Stimulated activated CD4-positive, alpha-beta T cell treated with anti-CD3 and anti-CD28 coated beads, Interleukin-2, amount 100 ng/mL, for 4 hours (primary cell): Measurements from ENCODE around the gene MYCBP2.
"Not testable (repeated sequence)": the region's sequence is repeated elsewhere in the genome, so short reads cannot be mapped to it uniquely, and the experiment has no call there.

Experiments
- DNase-seq: peaks from one replicate; pipeline ENCODE4 v3.0.0-alpha.2; 2020; ENCODE audit warnings: low read depth

MYCBP2 gene

DNA sequence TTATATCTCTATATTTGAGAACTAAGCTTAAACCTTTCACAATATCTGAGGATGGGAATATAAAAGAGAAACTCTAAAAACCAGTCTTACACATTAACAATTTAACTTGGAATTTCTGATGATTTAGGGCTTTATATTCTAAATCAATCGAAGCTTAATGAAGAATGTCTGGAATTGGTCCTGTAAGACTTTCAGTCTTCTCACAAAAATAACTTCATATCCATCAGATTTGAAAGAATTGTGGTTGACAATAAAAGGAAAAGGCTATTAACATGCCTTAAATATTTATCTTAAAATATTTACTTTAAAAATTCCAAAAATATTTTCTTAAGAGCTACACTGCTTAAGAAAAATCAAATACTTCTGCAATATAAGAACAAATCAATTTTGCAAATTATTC lies 27.3 kb downstream of the MYCBP2 start:
- DNase-seq = no peak

DNA sequence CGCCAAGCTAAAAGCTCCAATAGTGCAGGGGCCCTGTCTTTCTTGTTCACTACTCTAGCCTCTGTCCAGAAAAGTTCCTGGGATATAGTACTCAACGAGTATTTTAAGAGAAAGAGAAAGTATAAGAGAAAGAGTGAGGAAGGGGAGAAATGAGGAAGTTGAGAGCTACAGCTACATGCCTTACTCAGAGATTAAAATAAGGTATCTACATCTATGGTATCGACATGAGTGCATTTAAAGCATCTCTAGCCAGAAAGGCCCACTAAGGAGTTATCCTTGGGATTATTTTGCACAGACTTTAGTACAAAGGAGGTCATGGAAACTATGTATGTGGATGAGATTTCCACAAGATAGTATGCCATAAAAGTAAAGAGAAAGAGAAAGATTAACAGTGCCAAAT lies 28.5 kb downstream of the MYCBP2 start:
- no peak for DNase-seq

DNA sequence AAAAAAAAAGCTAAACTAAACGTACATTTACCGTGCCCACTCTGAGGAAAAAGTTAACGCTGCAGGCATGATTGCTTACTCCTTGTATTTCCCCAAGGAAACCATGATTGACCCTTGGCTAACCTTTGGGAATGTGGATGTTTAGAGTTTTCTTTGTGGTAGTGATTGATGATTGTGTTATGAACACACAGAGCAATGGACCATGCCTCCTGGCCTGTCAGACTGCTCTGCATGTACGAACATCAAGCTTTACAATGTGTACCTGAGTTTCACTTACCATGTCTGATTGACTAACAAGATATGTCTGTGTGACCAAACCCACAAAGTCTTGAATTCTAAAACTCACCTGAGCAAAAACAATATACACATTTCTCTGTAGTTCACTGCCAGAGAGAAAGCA lies 35.1 kb downstream of the MYCBP2 start:
- DNase-seq = no peak

DNA sequence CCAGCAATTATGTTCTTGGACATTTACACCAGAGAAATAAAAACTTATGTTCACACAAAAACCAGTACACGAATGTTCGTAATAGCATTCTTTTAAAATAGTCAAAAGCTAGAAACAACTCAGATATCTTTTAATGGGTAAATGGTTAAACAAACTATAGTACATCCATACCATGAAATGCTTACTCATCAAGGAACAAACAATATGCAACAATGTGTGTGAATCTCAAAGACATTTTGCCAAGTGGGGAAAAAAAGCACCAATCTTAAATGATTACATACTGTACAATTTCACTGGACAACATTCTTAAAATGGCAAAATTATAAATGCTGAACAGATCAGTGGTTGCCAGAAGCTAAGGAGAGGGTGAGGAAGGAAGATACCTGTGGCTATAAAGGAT lies 36.6 kb downstream of the MYCBP2 start:
- DNase-seq = no peak

DNA sequence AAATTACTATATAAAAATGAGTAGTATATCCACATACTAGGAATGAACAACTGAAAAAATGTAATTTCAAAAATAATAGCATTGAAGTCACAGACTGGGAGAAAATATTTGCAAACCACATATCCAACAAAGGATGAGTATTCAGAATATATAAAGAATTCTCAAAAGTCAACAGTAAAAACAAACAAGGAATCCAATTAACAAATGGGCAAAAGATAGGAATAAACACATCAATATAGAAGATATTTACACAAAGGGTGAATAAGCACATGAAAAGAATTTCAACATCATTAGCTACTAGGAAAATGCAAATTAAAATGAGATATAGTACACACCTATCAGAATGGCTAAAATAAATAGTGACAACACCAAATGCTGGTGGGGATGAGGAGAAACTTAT lies 37.0 kb downstream of the MYCBP2 start:
- no peak for DNase-seq

DNA sequence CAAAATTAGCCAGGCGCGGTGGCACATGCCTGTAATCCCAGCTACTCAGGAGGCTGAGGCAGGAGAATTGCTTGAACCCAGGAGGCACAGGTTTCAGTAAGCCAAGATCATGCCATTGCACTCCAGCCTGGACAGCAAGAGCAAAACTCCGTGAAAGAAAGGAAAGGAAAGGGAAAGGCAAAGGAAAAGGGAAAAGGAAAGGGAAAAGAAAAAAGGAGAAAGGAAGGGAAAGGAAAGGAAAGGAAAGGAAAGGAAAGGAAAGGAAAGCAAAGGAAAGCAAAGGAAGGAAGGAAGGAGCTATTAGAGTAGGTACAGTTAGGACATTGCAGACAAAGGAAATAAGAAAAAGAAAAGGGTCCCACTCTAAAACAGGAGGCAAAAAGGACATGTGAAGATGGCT lies 41.3 kb downstream of the MYCBP2 start:
- not testable (repeated sequence) for DNase-seq

DNA sequence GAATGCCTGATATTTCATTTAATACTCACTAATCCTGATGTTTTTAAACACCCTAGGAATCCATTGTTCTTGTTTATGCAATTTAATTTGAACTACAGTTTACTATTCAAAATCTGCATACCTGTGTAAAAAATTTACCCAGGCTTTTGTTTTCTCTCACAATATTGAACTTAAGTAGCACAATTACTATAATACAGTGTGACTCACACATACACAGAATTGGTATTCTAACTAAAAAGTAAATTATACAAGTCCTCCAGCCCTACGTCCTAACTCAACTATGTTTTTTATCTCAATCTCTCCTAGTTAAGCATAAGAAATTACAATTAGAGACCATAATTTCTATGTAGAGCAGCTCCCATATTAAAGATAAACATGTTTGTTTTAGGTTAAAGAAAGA lies 41.8 kb downstream of the MYCBP2 start:
- no peak for DNase-seq

DNA sequence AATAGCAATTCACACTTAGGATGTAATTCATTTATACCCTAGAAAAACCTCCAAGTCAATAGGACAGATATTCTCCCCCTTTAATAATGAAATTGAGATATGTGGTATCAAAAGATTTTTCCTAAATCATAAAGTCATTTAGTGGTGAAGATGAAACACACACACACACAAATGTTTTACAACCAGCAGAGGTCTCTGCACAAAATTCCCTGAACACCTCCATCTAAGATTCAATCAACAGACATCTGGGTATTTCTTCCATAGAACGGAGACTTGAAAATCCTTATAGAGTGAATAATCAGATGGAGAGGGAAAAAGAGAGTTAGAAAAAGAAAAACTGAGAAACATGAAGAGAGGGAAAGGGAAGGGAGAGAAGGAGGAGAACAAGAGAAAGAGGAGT lies 52.8 kb downstream of the MYCBP2 start:
- DNase-seq = no peak

DNA sequence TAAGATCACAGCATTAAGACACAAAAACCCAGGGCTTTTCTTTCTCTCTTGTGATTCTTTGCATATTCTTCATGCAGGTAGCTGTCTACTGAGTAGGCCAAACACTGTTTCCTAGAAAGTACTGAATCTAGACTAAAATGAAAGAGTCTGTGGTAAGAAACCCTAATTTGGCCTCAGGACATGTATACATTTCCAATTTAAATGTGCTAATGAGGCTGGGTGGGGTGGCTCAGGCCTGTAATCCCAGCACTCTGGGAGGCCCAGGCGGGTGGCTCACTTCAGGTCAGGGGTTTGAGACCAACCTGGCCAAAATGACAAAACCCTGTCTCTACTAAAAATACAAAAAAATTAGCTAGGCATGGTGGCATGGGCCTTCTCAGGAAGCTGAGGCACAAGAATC lies 57.8 kb downstream of the MYCBP2 start:
- DNase-seq = no peak

DNA sequence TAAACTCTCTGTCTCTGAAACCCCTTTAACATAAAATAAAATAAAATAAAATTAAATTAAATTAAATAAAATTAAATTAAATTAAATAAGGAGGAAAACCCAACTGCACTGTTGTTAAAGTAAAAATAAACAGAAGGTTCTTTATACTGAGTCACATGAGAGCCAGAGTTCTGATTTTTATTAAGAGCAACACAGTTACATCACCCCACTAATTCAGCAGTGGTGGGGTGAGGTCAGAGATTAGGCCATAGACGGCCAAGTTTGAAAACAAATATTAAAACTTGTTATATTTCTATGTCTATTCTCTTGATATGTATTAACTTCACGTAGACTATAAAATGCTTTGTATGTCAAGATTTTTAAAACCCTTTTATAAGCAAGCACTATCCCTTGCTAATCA lies 59.5 kb downstream of the MYCBP2 start:
- DNase-seq = no peak

DNA sequence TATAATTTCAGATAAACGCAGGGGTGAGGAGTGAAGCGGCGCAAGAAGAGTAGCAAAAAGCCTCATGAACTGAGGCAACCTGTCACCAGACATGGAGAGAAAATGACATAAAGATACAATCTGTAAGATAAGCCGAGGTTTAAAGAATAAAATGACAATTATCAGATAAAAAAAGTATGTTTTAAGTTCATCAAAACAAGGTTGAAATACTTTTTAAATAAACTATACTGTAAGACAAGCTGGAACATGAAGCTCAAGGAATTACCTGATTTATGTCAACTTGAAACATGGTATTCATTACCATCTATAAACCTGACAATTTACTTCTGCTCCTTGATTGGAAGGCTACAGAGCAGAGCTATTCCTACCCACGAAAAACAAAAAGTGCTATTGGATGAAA lies 61.6 kb downstream of the MYCBP2 start:
- DNase-seq = no peak

DNA sequence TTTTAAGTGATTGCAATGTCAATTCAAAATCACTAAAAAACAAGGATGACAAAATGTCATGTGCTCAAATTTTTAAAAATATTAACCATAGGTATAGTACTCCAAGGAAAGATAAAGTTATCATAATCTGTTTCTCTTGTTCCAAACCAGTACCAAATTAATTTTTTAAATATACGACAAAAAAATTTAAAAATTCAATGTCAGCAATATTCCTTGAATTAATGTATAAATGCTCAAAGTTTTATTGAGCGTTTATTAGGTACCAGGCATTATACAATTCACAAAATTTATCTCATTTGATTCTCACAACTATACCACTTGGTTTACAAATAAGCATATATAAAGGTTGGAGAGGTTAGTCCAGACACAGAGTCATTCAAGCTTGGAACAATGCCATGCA lies 64.7 kb downstream of the MYCBP2 start:
- DNase-seq = no peak

DNA sequence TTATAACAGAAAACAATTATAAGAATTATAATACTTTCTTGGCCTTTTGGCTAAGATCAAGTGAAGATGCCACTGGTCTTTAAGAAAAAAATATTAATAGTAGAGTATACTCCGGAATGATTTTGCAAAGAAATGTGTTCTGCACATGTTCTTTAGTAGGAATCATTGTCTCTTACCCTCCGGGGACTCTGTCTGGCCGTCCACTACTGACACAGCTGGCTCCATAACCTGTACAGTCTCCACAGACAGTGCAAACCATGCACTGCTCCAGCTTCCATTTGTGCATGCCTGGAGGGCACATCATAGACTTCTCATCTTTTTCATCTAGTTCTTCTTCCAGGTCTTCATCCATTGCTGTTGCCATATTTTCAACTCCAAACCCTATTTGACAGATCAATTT lies 75.9 kb downstream of the MYCBP2 start:
- no peak for DNase-seq

DNA sequence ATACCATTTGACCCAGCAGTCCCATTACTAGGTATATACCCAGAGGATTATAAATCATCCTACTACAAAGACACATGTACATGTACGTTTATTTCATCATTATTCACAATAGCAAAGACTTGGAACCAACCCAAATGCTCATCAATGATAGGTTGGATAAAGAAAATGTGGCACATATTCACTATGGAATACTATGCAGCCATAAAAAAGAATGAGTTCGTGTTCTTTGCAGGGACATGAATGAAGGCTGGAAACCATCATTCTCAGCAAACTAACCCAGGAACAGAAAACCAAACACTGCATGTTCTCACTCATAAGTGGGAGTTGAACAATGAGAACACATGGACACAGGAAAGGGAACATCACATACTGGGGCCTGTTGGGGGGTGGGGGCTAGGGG lies 81.7 kb downstream of the MYCBP2 start:
- DNase-seq = not testable (repeated sequence)

DNA sequence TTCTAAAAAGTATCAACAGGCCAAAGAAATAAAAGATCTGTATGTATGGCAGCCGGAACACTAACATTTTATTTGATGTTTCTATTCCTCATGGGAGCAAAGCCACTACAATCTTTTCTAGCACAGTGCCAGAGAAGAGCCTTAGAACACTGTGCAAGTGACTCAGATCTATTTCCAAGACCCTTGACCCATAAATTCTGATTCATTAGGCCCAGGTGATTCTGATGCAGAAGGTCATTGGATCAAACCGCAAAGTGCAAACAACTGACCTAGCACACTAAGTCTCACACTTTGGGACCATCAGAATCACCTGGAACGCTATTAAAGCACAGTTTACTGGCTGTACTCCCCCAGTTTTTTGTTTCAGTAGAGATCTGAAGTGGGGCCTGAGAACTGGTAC lies 87.6 kb downstream of the MYCBP2 start:
- DNase-seq = no peak

DNA sequence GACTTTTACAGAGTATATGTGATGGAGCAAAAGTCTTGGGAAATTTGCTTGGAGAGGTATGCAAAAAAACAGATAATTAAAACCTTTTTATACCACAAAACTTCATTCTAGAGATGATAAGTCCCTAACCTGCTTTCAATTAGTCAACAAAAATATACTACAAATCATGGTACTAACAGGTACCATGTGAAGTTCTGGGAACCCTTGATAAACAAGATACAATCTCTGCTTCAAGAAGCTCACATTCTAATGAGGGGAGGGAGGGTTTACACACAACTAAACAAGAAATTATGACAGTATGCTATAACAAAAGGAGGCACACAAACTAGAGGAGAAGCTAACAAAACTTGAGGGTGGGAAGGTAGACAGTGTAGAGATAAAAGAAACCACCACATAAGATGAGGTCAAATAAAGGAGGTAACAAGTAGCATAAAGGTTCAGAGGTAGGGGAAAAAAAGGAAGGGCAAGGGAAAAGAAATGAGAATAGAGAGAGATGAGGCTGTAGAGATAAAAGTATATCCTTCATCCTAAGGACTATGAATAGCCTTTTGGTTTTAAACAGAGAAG lies 91.4 kb downstream of the MYCBP2 start:
- DNase-seq = no peak

DNA sequence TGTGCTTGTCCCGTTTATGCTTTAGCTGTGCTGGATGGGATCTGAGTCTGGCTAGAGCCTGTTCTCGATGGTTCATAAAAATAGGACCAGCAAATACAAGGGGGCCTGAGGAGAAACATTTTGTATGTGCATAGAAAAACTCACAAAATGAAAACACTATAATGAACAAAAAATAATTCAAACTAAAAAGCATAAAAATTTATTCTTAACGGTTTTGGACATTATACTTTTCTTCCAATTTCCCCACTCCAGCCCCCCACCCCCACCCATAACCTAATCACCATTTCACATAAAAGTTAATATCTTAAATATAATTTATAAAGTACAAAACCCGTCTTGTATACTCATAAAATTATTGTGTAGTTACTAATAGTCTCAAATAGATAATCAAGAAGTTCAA lies 93.7 kb downstream of the MYCBP2 start:
- no peak for DNase-seq

DNA sequence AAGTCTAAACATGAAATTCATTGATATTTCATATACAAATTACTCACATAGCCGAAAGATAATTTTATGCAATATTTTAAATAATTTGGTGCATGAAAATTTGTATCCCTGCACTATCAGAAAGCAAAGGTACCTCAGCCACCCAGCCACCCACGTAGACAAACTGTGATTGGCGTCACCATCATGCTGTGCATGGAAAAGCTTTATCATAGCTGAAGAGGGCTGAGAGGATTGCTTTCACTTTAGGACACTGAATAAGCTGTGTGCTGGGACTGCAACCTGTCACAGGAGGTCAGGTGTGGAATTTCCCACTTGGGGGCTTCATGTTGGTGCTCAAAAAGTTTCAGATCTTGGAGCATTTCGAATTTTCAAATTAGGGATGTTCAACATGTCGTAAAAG lies 96.3 kb downstream of the MYCBP2 start:
- peak; percentile 23 for DNase-seq

DNA sequence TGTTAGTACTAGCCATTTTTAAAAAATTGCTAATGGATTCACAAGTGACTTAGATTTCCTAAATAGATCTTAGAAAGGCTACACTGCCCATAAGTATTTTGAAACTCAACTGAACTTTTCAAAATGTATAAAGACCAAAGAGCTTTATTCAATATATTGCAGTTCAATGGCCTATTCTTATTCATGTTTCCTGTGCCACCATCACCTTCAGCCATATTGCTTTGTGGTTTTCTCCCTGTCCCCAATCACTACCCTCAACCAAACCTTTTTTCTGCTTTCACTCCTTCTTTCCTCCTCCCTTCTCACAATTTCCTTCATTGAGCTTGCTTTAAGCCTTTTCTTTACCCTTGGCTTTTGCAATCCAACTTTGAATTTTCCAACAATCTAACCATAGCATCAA lies 100.9 kb downstream of the MYCBP2 start:
- DNase-seq = no peak

DNA sequence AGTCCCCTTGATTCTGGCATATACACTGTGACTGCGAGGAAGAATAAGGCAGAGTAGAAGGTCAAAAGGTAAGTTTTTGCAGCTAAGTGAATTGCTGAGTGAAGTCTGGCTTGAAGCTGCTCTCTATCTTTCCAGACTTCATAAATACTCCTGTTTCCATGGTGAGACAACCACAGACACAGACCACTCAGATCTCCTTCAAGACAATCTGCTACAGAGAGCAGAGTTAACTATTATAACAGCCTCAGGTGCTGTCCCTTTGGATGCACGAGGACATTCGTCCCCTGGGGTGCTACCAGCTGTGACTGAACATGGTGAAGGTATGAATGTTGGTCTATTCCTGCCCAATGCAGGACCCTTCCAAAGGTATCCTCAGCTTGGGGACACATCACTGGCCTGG lies 104.0 kb downstream of the MYCBP2 start:
- no peak for DNase-seq

DNA sequence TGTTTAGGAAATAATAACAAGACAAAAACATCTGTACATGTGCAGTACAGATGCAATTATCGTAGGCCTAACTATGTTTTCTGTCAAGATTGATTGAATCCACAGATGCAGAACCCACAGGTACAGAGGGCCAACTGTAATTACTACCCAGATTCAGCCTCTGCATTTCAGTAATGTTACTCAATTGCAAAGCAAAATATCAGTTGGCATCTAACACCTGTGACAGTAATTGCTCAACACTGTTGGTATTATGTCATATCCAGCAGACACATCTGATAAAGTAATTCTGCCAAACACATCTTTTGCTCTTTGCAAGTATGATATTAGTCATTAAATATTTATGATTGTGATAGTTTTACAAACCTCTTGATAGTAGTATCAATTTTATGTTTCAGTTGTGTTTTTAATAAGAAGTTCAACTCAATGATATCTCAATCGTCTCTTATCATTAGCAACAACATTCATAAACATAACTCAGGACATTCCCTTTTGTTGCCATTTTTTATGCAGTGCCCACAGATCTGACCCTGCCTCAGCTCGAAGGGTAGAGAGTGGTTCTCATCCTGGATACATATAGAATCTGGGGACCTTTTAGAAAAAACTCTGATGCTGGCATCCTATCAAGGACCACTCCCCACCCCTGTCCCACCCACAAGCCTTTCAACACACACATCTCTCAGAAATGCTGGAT lies 104.7 kb downstream of the MYCBP2 start:
- DNase-seq = no peak

DNA sequence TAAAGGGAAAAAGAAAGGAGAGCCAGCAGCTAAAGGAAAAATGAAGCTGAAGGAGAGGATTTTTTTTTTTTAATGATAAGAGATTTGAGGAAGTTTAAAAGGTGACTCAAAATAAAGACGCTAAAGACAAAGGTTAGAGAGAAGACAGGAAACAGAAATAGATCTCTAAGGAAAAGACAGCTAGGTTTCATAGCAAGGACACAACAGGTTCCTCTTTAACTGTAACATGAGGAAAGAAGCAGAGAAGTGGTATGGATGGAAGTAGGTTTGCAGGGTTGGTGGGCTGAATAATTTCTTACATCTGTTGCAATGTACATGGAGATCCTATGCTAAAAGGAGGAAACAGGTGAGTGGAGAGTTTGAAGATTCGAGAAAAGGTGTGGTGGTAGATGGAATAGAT lies 107.5 kb downstream of the MYCBP2 start:
- DNase-seq = no peak

DNA sequence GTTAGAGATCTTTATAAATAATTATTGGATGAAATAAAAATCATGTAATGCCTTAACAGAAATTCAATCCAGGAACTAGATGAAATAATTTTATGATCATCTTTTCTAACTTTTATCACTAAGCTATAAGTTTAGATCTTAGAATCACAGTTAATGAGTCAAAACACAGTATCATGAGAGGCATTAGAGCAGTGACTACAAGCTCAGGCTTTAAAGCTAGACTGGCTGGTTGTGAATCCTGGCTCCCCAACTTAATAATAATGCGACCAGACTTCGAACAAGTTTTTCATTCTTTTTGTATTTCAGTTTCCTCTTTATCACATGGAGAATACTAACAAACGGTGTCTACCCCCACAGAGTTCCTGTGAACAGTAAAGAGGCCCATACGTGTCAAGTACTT lies 108.6 kb downstream of the MYCBP2 start:
- no peak for DNase-seq

DNA sequence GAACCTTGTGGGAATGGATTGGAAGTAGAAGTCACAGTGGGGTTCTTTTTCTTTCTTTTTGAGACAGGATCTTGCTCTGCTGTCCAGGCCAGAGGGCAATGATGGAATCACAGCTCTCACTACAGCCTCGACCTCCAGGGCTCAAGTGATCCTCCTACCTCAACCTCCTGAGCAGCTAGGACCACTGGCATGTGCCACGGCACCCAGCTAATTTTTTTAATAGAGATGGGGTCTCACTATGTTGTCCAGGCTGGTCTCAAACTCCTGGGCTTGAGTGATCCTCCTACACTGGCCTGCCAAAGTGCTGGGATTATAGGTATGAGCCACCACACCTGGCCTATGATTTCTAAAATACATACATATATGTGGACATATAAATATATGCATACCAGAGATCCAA lies 111.4 kb downstream of the MYCBP2 start:
- no peak for DNase-seq
